Loucy (cell line): Measurements from ENCODE around the gene SLC35G3.

ENCODE experiments used
- EZH2phosphoT487 ChIP-seq: fragments of 200-600 bp; IDR thresholded peaks from 2 replicates; pipeline ENCODE4 v1.6.1; 2018; ENCODE audit warnings: antibody characterized with exemption, mild to moderate bottlenecking, moderate library complexity, borderline replicate concordance
- TF ChIP-seq, protein P1 (sequence below): fragments of 200-600 bp; sonication (generic); conservative IDR thresholded peaks from 2 replicates; pipeline ENCODE4 v1.5.1; 2014; ENCODE audit warnings: mild to moderate bottlenecking, antibody characterized with exemption, low read length

DNA sequence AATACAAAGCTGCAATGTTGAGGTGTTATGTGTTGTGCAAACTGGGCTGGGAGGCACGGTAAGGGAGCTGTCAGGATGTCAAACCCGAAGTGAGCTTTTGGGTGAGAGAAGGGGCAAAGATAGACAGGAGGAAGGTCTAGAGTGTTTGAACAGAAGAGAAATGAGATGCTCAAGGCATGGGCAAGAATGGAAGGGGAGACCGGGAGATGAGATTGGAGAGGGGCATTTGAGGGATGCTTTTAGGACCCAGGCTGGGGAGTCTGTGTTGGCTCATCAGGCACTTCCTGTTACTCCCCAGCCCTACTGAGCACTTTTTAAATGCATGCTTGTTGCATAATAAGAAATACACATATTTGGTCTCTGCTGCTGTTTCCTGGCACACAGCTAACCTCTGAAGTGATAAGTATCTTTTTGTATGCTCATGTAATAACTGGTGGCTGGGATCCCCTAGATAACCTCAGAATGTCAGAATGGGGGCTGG is 32.9 kb downstream of the SLC35G3 start:
- TF ChIP-seq, protein P1, sequence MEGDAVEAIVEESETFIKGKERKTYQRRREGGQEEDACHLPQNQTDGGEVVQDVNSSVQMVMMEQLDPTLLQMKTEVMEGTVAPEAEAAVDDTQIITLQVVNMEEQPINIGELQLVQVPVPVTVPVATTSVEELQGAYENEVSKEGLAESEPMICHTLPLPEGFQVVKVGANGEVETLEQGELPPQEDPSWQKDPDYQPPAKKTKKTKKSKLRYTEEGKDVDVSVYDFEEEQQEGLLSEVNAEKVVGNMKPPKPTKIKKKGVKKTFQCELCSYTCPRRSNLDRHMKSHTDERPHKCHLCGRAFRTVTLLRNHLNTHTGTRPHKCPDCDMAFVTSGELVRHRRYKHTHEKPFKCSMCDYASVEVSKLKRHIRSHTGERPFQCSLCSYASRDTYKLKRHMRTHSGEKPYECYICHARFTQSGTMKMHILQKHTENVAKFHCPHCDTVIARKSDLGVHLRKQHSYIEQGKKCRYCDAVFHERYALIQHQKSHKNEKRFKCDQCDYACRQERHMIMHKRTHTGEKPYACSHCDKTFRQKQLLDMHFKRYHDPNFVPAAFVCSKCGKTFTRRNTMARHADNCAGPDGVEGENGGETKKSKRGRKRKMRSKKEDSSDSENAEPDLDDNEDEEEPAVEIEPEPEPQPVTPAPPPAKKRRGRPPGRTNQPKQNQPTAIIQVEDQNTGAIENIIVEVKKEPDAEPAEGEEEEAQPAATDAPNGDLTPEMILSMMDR = no peak
- no peak for TF ChIP-seq EZH2phosphoT487
